NCI-H510A (cell line): Measurements from ENCODE around the gene ZNF624.
"Not testable (repeated sequence)": the region's sequence is repeated elsewhere in the genome, so short reads cannot be mapped to it uniquely, and the experiment has no call there.

Experiments used
- DNase-seq: peaks from one replicate; lab custom pipeline; 2025; lab: John Stamatoyannopoulos, UW

ZNF624 gene

DNA sequence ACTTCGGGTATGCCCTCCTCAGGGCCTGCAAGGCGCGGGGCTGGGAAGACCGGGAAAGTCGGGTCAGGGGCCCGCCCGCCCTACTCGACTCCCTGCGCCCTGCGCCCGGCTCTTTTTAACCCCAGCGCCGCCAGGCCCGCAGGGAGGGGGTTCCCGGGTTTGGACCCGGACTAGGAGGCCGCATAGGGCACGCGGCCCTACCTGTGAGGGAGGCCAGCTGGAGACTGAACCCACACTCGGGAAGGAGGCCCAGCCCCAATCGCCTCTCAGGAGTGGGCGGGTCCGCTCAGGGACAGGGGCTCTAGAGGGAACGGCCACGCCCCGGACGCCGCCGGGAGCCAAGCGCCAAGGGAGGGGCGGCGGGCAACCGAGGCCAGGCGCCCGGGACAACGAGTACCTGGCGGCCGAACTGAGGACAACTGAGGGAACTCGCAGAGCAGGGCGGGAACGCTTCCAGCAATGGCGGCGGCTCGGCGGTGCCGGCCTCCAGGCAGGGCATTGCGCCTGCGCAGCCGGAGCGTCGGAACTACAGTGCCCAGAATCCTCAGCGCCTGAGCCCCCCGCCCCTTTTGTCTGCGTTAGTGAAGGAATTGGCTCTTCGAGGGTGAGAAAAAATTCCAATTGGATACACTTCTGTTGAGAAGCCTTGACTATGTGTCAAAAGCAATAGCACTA is at the start of gene ZNF624:
TSS of gene ZNF624 (minus strand) at position 484 of the 675 bp plus-strand sequence.
- DNase-seq = peak; percentile 95

DNA sequence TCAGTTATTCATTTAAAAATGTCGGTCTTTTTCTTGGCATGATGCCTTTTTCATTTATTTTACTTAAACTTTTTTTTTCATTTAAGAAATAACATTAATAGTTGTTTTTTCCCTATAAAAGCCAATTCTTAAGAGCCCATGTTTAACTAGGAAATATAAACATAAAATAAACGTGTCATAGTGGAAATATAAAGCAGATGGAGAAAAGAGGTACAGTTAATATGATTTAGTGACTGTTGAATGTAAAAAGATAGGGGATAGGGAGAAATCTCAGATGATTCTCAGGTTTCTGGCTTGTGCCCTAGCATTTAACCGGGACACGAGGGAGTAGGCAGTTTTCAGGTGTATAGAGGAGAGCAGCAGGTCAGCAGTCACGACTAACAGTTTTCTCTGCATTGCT is 44.0 kb upstream of the ZNF624 start:
- DNase-seq = not testable (repeated sequence)

DNA sequence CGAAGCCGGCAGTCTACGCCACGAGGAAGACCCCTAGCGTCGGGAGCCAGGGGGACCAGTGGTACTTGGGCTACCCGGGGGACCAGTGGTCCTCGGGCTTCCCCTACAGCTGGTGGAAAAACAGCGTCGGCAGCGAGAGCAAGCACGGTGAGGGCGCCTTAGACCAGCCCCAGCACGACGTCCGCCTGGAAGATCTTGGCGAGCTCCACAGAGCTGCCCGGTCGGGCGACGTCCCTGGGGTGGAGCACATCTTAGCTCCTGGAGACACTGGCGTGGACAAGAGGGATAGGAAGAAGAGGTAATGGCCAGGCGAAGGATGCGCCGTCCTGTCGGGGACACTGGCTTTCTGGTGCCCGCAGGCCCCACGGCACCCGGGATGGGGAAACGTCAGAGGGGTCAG is 36.8 kb upstream of the ZNF624 start:
- not testable (repeated sequence) for DNase-seq

DNA sequence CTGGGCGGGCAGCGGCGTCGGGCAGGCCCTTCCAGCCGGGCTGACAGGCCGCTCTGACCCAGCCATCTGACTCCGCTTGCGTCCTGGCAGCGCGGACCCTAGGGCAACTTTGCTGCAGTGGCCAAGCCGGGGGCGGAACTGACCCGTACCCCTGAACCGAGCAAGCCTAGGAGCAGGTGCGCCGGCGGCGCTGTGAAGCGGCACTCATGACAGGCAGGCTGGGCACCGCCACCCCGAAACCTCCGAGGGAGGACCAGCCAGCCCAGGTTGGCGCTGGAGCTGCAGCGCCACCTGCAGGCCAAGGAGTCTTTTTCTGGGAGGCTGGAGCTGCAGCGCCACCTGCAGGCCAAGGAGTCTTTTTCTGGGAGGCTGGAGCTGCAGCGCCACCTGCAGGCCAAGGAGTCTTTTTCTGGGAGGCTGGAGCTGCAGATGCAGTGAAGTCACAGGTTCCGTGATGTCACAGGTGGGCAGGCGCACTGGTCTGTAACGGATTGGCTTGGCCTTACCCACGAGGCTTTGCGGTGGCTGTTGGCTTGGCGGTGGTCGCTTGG is 36.2 kb upstream of the ZNF624 start, which contains the start of gene CCDC144A:
TSS of gene CCDC144A (plus strand) at position 511 of the 551 bp plus-strand sequence. CDS start 160 bp downstream, outside the sequence.
- not testable (repeated sequence) for DNase-seq

DNA sequence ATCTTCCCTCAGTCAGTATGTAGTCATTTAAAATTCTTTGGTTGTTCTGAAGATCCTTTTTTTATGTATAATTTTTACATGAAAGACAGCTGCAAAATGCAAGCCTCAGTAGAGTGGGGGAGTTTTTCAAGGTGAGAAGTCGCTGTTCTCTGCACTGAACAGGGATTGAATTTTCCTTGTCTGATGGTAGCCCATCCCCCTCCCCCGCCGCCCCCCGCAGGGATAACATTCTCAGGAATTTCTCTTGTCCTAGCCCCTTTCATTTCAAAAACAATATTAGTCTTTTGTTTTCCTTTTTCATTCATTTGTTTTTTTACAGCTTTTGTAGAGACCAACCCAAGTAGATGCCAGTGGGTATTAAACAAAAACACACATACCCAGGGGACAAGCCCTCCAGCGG is 33.5 kb upstream of the ZNF624 start:
- not testable (repeated sequence) for DNase-seq

DNA sequence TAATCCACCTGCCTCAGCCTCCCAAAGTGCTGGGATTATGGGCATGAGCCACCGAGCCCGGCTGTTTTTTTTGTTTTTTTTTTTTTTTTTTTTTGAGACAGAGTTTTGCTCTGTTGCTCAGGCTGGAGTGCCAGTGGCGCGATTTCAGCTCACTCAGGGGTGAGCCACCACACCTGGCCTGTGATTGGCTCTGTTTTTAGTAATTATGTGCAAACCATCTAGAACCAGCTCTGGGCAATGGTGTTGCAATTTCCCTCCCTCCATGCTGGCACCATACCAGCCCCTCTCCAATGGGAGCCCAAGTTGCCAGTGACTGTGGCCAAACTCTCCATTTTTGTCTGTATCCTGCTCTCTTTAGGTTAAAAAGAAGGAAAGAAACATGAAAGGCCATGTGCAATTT is 32.4 kb upstream of the ZNF624 start:
- not testable (repeated sequence) for DNase-seq

DNA sequence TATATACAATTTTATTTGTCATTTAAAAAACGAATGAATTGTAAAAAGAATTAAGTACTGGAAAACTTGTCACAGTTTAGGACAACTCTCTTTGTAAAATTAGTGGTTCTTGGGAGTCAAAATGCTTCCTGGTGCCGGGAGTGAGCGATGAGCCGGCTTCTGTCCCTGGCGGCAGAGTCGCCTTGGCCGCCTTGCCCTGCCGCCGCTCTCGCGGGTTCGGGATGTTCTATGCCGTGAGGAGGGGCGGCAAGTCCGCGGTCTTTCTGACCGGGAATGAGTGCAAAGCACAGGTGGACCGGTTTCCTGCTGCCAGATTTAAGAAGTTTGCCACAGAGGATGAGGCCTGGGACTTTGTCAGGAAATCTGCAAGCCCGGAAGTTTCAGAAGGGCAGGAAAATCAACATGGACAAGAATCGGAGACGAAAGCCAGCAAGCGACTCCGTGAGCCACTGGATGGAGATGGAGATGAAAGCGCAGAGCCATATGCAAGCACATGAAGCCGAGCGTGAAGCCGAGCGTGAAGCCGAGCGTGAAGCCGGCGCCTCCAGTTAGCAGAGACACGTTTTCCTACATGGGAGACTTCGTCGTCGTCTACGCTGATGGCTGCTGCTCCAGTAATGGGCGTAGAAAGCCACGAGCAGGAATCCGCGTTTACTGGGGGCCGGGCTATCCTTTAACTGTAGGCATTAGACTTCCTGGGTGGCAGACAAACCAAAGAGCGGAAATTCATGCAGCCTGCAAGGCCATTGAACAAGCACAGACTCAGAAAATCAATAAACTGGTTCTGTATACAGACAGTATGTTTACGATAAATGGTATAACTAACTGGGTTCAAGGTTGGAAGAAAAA is 29.9 kb upstream of the ZNF624 start:
- not testable (repeated sequence) for DNase-seq

DNA sequence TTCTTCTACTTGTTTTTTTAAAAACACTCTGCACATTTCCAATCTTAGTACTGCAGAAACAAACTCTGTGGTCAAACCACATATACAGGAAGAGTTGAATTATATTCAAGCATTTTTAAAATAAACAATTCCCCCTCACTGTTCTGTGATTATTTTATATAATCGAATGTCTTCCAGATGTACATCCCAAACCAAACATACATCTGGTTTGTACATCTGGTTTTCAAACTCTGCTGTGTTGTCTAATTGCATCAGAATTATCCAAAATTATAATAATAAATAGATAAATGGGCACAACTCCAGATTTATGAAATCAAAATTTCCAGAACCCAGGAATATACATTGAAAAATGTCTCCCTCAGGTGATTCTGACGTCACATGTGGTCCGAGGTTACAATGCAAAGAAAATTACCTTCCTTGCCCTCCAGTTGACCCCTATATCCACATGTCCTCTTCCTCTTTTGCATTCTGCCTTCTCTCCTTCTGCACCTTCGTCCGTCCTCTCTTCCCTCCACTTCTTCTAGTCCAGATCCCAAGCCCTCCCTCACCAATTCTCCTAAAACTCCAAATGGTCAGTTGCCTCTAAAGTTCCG is 23.1 kb upstream of the ZNF624 start:
- DNase-seq = no peak

DNA sequence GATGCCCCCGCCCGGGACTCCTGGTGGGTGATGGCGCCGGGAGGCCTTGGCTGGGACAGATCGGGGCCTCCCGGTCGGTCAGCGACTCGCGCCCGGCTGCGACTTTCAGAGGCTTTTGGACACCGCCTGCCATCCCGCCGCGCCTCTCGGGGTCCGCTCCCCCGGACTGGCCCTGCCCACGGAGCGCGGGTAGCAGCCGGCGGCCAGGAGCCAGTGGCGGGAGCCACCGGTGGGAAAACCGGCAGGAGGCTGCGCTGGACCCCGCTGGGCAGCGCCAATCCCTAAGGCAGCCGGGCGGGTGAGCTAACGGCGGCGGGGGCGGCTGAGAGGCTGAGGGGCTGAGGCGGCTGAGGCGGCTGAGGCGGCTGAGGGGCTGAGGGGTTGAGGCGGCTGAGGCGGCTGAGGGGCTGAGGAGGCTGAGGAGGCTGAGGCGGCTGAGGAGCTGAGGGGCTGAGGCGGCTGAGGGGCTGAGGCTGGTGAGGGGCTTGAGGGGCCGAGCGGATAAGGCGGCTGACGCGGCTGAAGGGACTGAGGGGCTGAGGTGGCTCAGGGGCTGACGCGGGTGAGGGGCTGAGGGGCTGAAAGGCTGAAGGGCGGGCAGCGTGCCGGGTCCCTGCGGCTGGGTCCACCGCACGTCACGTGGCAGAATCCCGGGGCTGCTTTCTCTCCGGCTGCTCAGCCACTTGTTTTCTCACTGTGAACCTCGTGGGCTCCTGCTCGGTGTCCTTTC is 13.4 kb upstream of the ZNF624 start:
- not testable (repeated sequence) for DNase-seq

DNA sequence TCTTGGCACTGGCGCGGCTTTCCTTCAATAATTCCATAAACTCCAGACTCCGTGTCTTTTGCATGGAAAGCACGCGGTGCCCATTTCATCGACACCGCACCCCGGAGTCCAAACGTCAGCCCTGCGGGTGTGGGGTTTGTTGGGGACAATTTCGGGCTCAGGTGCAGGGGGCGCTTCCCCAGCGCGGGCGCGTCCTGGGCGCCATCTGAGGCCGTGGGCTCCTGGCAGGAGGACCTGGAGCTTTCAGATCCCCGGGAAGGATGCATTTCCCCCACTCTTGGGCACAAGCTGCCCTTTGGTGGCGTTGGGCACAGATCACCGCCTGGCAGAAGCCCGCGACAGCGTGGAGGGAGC is 12.9 kb upstream of the ZNF624 start:
- not testable (repeated sequence) for DNase-seq

DNA sequence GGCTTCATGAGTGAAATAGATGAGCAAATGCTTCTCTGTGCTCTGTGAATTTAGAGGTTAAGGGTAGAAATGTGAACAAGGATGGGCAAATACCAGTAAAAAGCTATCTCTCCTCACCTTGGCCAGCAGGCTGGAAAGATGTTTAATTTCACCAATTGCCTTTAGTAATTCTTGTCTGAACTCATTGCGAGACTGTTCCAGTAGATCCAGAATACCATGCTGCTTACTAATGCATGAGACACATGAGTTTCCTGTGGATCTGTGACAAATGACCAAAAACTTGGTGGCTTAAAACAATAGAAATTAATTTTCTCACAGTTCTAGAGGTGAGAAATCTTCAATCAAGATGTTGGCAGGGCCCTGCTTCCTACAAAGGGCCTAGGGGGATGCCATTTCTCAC is 9.3 kb upstream of the ZNF624 start:
- no peak for DNase-seq

DNA sequence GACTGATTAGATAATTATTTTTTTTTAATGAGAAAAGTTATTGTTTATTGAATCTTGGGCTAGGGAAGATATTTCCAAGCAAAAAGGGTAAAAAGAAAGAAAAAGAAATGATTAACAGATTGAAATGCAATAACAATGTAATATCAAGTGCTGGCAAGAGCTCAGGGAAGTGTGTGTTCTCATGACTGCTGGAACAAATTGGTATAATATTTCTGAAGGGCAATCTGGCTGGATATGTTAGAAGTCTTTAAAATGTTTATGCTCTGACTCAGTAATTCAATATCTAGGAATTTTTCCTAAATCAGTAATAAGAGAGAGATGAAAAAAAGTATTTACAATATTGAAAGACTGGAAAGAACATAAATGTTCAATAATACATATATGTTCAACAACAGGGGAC is 7.6 kb upstream of the ZNF624 start:
- no peak for DNase-seq

DNA sequence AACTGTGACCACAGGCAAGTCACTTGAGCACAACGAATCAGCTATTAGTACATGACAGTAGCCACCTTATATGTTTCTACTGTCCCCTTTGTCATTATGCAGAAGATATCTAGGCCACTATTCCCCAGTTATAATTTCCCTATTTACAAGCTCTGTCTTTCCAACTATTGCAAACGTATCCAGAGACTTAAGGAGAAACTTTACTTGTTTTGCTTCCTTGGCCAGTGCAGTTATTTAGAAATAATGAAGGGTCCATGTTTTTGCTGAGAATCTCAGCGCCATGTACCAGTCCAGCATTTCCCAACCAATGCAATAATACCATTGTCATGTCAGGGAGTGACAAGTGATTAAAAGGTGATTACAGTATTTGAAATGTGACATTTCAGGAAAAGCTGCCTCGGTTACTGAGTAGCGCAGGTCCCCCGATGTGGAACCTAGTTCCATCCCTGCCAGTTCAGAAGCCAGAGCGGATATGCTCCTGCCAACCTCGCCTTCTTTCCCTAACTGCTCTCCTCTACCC is 743 bp downstream of the ZNF624 start:
- peak; percentile 49 for DNase-seq

DNA sequence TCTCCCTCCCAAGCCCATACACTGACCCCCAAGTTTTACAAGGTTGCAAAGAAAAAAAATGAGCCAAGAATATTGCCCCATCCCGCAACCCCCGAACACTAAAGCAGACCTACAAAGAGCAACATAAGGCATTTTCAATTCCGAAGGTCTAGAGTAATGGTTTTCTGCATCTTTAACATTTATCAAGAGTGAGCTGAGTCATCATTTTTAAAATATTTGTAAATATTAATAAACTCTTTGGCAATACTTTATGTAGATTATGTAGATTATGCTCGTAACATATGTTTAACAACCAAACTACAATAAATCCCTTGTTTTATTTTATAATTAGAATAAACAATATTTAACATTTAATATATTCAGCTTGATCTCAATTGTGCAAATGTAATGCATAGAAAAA is 1.4 kb downstream of the ZNF624 start:
- no peak for DNase-seq

DNA sequence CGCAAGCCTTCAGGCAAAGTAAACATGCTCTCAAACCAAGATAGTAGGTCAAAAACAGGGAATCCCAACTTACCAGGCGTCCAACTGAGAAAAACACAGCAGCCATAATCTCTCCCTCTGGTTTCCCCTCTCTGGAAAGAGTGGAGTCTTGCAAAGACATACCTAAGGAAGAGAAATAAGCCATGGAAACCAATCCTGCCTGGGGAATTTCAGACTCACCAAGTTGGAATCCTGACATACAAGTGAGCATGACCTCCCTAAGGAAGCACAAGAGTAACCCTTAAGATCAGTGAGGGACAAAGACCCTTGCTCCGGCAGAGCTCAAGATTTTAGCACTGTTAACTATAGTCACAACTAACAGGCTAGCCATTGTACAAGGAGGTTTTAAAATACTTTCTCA is 4.1 kb downstream of the ZNF624 start:
- no peak for DNase-seq

DNA sequence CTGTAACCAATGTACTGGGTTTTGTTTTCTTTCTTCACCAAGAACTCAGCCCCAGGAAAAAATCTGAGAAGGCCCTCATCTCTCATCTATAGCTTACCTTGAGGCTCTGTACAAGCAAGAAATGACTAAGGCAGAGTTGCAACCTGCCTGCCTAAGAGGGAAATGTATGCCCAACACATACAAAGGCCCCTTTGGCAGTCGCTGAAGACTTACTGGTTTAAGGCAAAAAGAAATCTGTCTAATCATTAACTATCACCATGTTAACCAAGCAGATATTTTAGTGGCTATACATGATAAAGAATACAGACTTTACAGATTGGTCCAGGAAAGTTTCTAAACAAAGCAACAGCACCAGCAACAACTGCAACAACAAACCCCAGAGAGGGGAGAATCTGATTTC is 14.2 kb downstream of the ZNF624 start:
- DNase-seq = no peak

DNA sequence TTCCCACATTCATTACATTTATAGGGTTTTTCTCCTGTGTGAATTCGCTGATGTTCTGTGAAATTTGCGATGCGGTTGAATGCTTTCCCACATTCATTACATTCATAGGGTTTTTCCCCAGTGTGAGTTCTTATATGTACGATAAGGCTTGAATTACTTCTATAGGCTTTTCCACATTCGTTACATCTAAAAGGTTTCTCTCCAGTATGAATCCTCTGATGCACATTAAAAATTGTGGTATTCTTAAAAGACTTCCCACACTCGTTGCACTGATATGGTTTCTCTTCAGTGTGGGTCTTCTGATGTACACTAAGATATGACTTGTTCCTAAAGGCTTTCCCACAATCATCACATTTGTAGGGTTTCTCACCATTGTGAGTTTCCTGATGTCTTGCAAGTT is 30.4 kb downstream of the ZNF624 start:
- DNase-seq = no peak

DNA sequence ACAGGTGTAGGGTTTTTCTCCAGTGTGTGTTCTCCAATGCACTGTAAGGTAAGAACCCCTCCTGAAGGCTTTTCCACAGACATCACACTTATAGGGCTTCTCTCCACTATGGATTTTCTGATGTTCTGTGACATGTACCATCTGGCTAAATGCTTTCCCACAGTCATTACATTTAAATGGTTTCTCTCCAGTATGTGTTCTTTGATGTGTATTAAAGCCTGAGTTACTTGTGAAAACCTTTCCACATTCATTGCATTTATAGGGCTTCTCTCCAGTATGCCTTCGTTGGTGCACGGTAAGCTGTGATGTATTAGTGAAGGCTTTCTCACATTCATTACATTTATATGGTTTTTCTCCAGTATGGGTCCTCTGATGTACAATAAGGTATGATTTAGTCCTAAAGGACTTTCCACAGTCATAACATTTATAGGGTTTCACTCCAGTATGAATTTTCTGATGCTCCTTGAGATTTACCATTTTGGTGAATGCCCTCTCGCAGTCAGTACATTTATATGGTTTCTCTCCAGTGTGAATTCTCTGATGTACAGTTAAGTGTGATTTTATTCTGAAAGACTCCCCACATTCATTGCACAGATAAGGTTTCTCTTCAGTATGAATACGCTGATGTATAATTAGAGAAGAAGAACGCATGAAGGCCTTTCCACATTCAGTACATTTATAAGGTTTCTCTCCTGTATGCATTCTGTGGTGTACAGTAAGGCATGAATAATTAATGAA is 30.9 kb downstream of the ZNF624 start:
- DNase-seq = no peak

DNA sequence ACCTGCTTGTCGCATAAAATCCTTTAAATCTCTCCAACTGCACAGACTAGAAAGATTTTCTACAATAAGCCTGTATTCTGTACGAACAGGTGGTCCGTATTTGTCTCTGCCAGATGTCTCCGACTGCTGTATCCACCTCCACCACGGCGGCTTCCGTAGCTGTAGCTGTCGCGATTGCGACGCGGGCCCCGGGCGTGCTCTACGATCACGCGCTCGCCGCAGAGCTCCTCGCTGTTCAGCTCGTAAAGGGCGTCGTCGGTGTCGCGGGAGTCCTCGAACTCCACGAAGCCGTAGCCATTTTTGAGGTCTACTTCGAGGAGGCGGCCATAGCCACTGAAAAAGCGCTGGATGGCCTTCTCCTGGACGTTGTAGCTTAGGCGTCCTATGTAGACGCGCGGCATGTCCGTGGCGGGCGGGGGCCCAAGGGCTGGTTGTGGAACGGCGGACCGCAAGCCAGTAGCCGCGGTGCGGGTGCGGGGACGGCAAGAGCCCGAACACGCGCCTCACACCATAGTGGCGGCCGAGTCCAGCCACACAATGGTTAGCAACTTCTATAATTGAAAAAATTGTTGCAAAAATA is 36.1 kb downstream of the ZNF624 start:
- DNase-seq = no peak

DNA sequence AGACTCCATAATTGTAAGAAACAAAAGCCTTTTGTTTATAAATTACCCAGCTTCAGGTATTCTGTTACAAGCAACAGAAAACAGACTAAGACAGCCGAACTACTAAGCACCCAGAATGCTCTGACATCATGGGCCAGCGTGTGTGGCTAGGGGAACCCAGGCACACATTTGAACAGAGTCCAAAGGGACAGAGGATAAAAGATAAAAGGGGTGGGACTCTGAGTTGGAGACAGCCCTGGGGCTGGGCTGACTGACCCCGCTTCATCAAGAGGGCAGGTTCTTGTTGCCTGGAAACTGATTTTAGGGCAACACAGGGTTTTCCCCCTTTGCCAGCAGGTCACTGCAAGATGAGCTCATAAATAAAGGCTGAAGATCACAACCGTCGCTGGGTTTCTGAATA is 54.1 kb downstream of the ZNF624 start:
- DNase-seq = no peak
